HL-60 (cell line): ENCODE measurements around the gene USF2.

ENCODE experiments used
- DNase-seq, 2 experiments: peaks; one replicate each; pipeline ENCODE4 v3.0.0-alpha.2; 2010 to 2020; ENCODE audit warnings: low read depth in 1 of 2, low spot score in 1 of 2
- H3K27ac ChIP-seq: fragments of 250-450 bp; sonication (Bioruptor Pico); replicated peaks from 2 replicates; pipeline ENCODE4 v1.5.1; 2020; ENCODE audit warnings: mild to moderate bottlenecking, moderate library complexity
- H3K27me3 ChIP-seq: fragments of 250-450 bp; sonication (Bioruptor Pico); 2 replicates; pipeline ENCODE4 v1.5.1; 2021; ENCODE audit warnings: mild to moderate bottlenecking, moderate library complexity; ENCODE audit not compliant: insufficient read depth, poor library complexity, severe bottlenecking
- H3K4me3 ChIP-seq: replicated peaks from 2 replicates; pipeline ENCODE4 v1.5.1; 2011; ENCODE audit warnings: mild to moderate bottlenecking, control low read depth, low read length; ENCODE audit not compliant: insufficient read depth
- CTCF ChIP-seq: IDR thresholded peaks from one replicate; pipeline ENCODE4 v1.5.1; 2011; ENCODE audit warnings: low read length, control low read depth, inconsistent platforms; ENCODE audit not compliant: insufficient read depth
- GABPA ChIP-seq: IDR thresholded peaks from 2 replicates; pipeline ENCODE4 v1.6.1; 2012; ENCODE audit warnings: low read depth
- POLR2AphosphoS5 ChIP-seq: IDR thresholded peaks from 2 replicates; pipeline ENCODE4 v1.6.1; 2012; ENCODE audit warnings: low read depth
- SPI1 ChIP-seq: IDR thresholded peaks from 2 replicates; pipeline ENCODE4 v1.6.1; 2012; ENCODE audit warnings: low read depth, mild to moderate bottlenecking, borderline replicate concordance
- TF ChIP-seq, protein P1 (sequence below): IDR thresholded peaks from 2 replicates; pipeline ENCODE4 v1.6.1; 2012; ENCODE audit warnings: low read depth; ENCODE audit not compliant: insufficient replicate concordance

USF2 gene

DNA sequence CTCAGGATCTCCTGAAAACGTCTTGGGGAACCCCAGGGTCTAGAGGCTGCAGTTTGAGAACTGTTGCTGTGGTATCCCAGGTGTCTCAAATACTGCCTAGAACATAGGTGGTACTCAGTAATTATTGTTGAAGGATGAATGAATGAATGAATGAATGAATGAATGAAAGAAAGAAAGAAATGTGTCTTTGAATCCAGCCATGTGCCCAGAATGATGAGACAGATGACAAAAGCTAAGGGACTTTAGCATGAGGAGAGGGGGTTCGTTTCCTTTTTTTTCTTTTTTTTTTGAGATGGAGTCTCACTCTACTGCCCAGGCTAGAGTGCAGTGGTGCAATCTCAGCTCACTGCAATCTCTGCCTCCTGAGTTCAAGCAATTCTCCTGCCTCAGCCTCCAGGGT, 12.2 kb upstream of the USF2 start:
- Histone ChIP-seq H3K27ac (no peak overlapping the region), H3K4me3 (no peak overlapping the region), H3K27me3 (no peaks in the 10 kb centered on the region)
- DNase-seq, result no peak
- TF ChIP-seq SPI1, result no peak
- TF ChIP-seq POLR2AphosphoS5, result no peak
- no peak for TF ChIP-seq CTCF
- TF ChIP-seq GABPA, result no peak
- TF ChIP-seq, protein P1, sequence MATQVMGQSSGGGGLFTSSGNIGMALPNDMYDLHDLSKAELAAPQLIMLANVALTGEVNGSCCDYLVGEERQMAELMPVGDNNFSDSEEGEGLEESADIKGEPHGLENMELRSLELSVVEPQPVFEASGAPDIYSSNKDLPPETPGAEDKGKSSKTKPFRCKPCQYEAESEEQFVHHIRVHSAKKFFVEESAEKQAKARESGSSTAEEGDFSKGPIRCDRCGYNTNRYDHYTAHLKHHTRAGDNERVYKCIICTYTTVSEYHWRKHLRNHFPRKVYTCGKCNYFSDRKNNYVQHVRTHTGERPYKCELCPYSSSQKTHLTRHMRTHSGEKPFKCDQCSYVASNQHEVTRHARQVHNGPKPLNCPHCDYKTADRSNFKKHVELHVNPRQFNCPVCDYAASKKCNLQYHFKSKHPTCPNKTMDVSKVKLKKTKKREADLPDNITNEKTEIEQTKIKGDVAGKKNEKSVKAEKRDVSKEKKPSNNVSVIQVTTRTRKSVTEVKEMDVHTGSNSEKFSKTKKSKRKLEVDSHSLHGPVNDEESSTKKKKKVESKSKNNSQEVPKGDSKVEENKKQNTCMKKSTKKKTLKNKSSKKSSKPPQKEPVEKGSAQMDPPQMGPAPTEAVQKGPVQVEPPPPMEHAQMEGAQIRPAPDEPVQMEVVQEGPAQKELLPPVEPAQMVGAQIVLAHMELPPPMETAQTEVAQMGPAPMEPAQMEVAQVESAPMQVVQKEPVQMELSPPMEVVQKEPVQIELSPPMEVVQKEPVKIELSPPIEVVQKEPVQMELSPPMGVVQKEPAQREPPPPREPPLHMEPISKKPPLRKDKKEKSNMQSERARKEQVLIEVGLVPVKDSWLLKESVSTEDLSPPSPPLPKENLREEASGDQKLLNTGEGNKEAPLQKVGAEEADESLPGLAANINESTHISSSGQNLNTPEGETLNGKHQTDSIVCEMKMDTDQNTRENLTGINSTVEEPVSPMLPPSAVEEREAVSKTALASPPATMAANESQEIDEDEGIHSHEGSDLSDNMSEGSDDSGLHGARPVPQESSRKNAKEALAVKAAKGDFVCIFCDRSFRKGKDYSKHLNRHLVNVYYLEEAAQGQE, result no peak

DNA sequence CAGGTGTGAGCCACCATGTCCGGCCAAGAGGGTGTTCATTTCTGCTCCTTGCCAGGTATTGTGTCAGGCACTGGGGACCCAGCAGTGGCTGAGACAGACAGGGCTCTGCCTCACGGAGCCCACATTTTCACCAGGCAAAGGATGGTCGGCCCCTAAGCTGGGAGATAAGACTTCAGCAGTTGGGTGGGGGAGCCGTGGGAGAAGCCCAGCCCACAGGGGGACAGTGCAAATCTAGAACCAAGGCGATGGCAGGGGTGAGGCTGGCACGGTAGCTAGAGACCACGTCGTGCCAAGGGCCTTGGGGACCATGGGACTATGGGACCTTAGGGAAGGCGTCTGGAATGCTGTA, 11.7 kb upstream of the USF2 start:
- TF ChIP-seq GABPA (no peak), CTCF (no peak), POLR2AphosphoS5 (no peak), SPI1 (no peak)
- TF ChIP-seq, protein P1, result no peak
- Histone ChIP-seq H3K27me3 (no peaks in the 10 kb centered on the region), H3K27ac (no peak overlapping the region), H3K4me3 (no peak overlapping the region)
- DNase-seq, result no peak

GRCh38 chr19:35260694-35261304, 8.0 kb upstream of the USF2 start:
- Histone ChIP-seq H3K4me3 (no peak overlapping the region), H3K27me3 (no peaks in the 10 kb centered on the region), H3K27ac (no peak overlapping the region)
- no peak for DNase-seq
- TF ChIP-seq GABPA (no peak), POLR2AphosphoS5 (no peak), CTCF (no peak), SPI1 (no peak)
- TF ChIP-seq, protein P1, result no peak
